Hepatocyte (in vitro differentiated cells): Measurements from ENCODE around the gene TBK1.

ENCODE experiments used
- EZH2 ChIP-seq: fragments of 200-600 bp; sonication (generic); IDR thresholded peaks from 2 replicates; pipeline ENCODE4 v1.6.1; 2016; ENCODE audit warnings: antibody characterized with exemption, mild to moderate bottlenecking, borderline replicate concordance
- TF ChIP-seq, protein P1 (sequence below): fragments of 200-600 bp; sonication (generic); IDR thresholded peaks from 2 replicates; pipeline ENCODE4 v1.5.1; 2016; ENCODE audit warnings: antibody characterized with exemption, mild to moderate bottlenecking; ENCODE audit not compliant: poor library complexity

DNA sequence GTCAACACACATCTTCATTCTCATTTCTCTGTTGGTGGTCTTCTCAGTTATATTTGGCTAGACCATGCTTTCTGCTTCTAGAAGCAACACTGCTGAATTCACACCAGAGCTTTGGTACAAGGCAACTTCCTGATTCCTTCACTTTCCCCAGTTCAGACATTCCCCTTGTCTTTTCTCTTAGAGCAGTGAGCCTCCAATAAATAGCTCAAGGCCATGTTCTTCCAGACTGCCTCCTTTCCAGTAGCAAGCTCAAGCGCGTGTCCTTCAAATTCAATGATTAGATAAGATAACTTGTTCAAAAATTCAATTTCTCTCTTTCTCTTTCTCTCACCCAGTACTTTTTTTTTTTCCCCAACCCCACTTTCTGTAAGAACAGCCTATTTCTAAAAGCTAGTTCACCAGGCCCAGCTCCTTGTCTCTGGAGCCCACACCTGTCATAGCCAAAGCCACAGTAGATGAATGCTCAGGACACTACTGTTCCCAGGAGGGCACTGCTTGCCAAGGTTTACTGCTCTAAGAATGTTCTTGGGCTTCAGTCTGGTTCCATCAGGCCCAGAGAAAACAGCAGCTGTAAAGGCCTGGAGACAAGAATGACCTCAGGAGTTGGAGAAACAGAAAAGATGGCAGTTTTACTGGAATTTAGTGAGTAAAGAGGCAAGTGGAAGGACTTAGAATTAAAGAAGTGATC, 17.7 kb downstream of the TBK1 start:
- TF ChIP-seq, protein P1, sequence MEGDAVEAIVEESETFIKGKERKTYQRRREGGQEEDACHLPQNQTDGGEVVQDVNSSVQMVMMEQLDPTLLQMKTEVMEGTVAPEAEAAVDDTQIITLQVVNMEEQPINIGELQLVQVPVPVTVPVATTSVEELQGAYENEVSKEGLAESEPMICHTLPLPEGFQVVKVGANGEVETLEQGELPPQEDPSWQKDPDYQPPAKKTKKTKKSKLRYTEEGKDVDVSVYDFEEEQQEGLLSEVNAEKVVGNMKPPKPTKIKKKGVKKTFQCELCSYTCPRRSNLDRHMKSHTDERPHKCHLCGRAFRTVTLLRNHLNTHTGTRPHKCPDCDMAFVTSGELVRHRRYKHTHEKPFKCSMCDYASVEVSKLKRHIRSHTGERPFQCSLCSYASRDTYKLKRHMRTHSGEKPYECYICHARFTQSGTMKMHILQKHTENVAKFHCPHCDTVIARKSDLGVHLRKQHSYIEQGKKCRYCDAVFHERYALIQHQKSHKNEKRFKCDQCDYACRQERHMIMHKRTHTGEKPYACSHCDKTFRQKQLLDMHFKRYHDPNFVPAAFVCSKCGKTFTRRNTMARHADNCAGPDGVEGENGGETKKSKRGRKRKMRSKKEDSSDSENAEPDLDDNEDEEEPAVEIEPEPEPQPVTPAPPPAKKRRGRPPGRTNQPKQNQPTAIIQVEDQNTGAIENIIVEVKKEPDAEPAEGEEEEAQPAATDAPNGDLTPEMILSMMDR, result no peak
- no peak for TF ChIP-seq EZH2
